ENCODE results near the gene MYO3A. TPM values are rescaled to one million over a fixed set of nuclear protein-coding genes. Genes with fewer than 3 reads are reported as not detected.

Gene MYO3A
- total and polyA plus RNA-seq, 2 of the 4 experiments (the other 2 are of a cell fraction) = not detected

GRCh38 chr10:26022831-26023230 is 88.8 kb downstream of the MYO3A start:
- H4K91ac ChIP-seq (ENCODE audit: insufficient read depth, low read depth, low read length) = no peak overlapping the region
- dilution Hi-C loops (cut with HindIII; ENCODE audit: low sequenced_read_pairs, unreplicated experiment) (no loop called here), in situ Hi-C loops (cut with MboI; ENCODE audit: low sequenced_read_pairs) (no loop called here), intact Hi-C loops (cut with micrococcal nuclease) (no loop called here)
- no peak for ATAC-seq (ENCODE audit: low read depth)
- no TSS peak for BruUV-seq (replicated peaks)
- H3K4me1 ChIP-seq (ENCODE audit: control insufficient read depth, insufficient read depth, low read length) = no peaks in the 10 kb centered on the region
- DNase-seq = no peak
- H2BK5ac ChIP-seq (ENCODE audit: low read depth, low read length, poor library complexity, severe bottlenecking) = no peak overlapping the region
- CTCF ChIA-PET = no interaction called here
- H4K8ac ChIP-seq (ENCODE audit: low read depth in 2 of 2, low read length in 2 of 2) = no peak overlapping the region
- no peak overlapping the region for H2AFZ ChIP-seq (replicated peaks; ENCODE audit: low read length, poor library complexity)
- H3K9me3 ChIP-seq (ENCODE audit: control insufficient read depth, insufficient read depth, low read length) = peaks cover 2% of the 10 kb centered on the region; the same call in 1 of the 2 replicates
- no peaks in the 10 kb centered on the region for H3K27me3 ChIP-seq (ENCODE audit: control insufficient read depth, insufficient read depth, low read length)
- TF ChIP-seq BHLHE40 (IDR thresholded peaks at IDR 0.05; ENCODE audit: low read depth, low read length) (no peak), NFE2L2 (IDR thresholded peaks at IDR 0.05; ENCODE audit: low read depth, low read length) (no peak), FOS (IDR thresholded peaks at IDR 0.05; ENCODE audit: low read depth, low read length) (no peak), MAZ (IDR thresholded peaks at IDR 0.05; ENCODE audit: borderline replicate concordance, low read depth, low read length) (no peak), USF2 (IDR thresholded peaks at IDR 0.05; ENCODE audit: low read depth, low read length) (no peak), ELK1 (IDR thresholded peaks at IDR 0.05; ENCODE audit: borderline replicate concordance, low read depth, low read length) (no peak), CTCF (conservative IDR thresholded peaks at IDR 0.05; ENCODE audit: low read depth, low read length) (no peak), CHD1 (IDR thresholded peaks at IDR 0.05; ENCODE audit: low read depth, low read length) (no peak), RAD21 (IDR thresholded peaks at IDR 0.05; ENCODE audit: low read length) (no peak), MAFK (IDR thresholded peaks at IDR 0.05; ENCODE audit: low read depth, low read length) (no peak), POLR2A (IDR thresholded peaks at IDR 0.05; ENCODE audit: low read depth, low read length) (no peak), SMC3 (IDR thresholded peaks at IDR 0.05; ENCODE audit: low read depth, low read length) (no peak)
- H2AK5ac ChIP-seq (ENCODE audit: low read depth, low read length) = no peak overlapping the region
- H3K14ac ChIP-seq (replicated peaks; ENCODE audit: low read depth, low read length) = no peak overlapping the region
- H3K9ac ChIP-seq (ENCODE audit: low read depth, low read length) = no peak overlapping the region
- H4K5ac ChIP-seq (ENCODE audit: low read depth, low read length) = no peak overlapping the region
- H3K56ac ChIP-seq (ENCODE audit: extremely low read depth, insufficient read depth, low read length) = no peak overlapping the region
- H2BK120ac ChIP-seq (ENCODE audit: low read depth, low read length) = no peak overlapping the region
- H3K4me2 ChIP-seq (ENCODE audit: low read depth, low read length) = no peak overlapping the region
- H3K79me1 ChIP-seq (ENCODE audit: low read depth in 1 of 2, low read length in 2 of 2) = no peaks in the 10 kb centered on the region
- POLR2A ChIA-PET (ENCODE audit: unreplicated experiment) = interaction anchor here (0.7 kb wide), 1 partner anchor 16 kb away, joined by 3 read pairs; no protein-coding TSS in a partner anchor
- no peak overlapping the region for H3K4ac ChIP-seq (ENCODE audit: low read depth, low read length)
- no peaks in the 10 kb centered on the region for H4K20me1 ChIP-seq (ENCODE audit: insufficient read depth, low read length)
- H2BK15ac ChIP-seq (ENCODE audit: low read depth, low read length) = no peak overlapping the region
- H3K4me3 ChIP-seq (ENCODE audit: insufficient read depth, low read depth, low read length) = no peak overlapping the region
- H3K27ac ChIP-seq (ENCODE audit: insufficient read depth, low read length) = no peak overlapping the region
- no peaks in the 10 kb centered on the region for H3K9me1 ChIP-seq (ENCODE audit: insufficient read depth, low read length)
- no peak overlapping the region for H3K18ac ChIP-seq (ENCODE audit: low read depth, low read length)
- H3K36me3 ChIP-seq (ENCODE audit: control insufficient read depth, insufficient read depth, low read length) = no peaks in the 10 kb centered on the region
- H2AK9ac ChIP-seq (replicated peaks; ENCODE audit: low read depth, low read length, poor library complexity) = no peak overlapping the region
- H3K23ac ChIP-seq (ENCODE audit: low read depth, low read length) = no peak overlapping the region
- no peak overlapping the region for H2BK20ac ChIP-seq (ENCODE audit: low read depth, low read length)
